PC-9 (cell line): ENCODE measurements around the gene SERPINI1.

Experiments
- EZH2 ChIP-seq: fragments of 200-600 bp; sonication (generic); IDR thresholded peaks from 2 replicates; pipeline ENCODE4 v1.8.0; 2017; ENCODE audit warnings: antibody characterized with exemption, low read depth
- TF ChIP-seq, protein P1 (sequence below): fragments of 200-600 bp; sonication (generic); conservative IDR thresholded peaks from 2 replicates; pipeline ENCODE4 v1.6.1; 2017; ENCODE audit warnings: mixed run types, antibody characterized with exemption, mild to moderate bottlenecking, moderate library complexity

DNA sequence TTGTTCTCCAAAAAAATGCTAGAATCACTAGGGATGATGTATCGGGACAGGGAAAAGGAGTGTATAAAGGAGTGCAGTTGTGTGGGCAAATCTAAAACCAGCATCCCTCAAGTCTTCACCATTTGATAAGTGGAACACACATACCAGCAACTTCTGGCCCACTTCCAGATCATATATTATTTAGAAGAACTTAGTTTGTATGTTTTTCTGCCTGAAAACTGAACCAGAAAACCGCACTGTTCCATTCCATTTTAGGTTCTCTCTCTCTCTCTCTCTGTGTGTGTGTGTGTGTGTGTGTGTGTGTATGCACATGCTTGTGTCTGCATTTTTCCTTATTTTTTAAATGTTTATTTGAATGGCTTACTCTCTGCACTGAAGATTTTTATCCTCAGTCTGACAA lies 93.5 kb downstream of the SERPINI1 start:
- TF ChIP-seq, protein P1, sequence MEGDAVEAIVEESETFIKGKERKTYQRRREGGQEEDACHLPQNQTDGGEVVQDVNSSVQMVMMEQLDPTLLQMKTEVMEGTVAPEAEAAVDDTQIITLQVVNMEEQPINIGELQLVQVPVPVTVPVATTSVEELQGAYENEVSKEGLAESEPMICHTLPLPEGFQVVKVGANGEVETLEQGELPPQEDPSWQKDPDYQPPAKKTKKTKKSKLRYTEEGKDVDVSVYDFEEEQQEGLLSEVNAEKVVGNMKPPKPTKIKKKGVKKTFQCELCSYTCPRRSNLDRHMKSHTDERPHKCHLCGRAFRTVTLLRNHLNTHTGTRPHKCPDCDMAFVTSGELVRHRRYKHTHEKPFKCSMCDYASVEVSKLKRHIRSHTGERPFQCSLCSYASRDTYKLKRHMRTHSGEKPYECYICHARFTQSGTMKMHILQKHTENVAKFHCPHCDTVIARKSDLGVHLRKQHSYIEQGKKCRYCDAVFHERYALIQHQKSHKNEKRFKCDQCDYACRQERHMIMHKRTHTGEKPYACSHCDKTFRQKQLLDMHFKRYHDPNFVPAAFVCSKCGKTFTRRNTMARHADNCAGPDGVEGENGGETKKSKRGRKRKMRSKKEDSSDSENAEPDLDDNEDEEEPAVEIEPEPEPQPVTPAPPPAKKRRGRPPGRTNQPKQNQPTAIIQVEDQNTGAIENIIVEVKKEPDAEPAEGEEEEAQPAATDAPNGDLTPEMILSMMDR: no peak
- TF ChIP-seq EZH2: no peak
